HG02973 (cell line): Measurements from ENCODE around the gene CYLD.
A peak's percentile ranks its signal among the peaks of the same experiment; 100 is the strongest.

Experiments
- ATAC-seq: cut with Tn5 transposase; IDR thresholded peaks from one replicate; pipeline ENCODE4 v1.9.1; 2021; ENCODE audit warnings: moderate library complexity; ENCODE audit not compliant: unreplicated experiment

Gene CYLD

GRCh38 chr16:50737420-50737959 lies 4.4 kb upstream of the CYLD start:
- ATAC-seq: no peak

- ATAC-seq: no peak
Measured at GRCh38 chr16:50739031-50739430, 2.9 kb upstream of the CYLD start.

GRCh38 chr16:50740736-50741135 lies 1.1 kb upstream of the CYLD start:
- ATAC-seq: no peak

GRCh38 chr16:50741225-50741780 lies 583 bp upstream of the CYLD start:
- no peak for ATAC-seq

- ATAC-seq: no peak
Measured at GRCh38 chr16:50742576-50743200, 802 bp downstream of the CYLD start.

- ATAC-seq: no peak
Measured at GRCh38 chr16:50743581-50744225, 1.8 kb downstream of the CYLD start.

GRCh38 chr16:50744881-50745280 lies 3.0 kb downstream of the CYLD start:
- no peak for ATAC-seq

GRCh38 chr16:50745940-50746339 lies 4.1 kb downstream of the CYLD start:
- no peak for ATAC-seq

GRCh38 chr16:50747207-50747956 lies 5.5 kb downstream of the CYLD start:
- peak; percentile 51 for ATAC-seq

- ATAC-seq: no peak
Measured at GRCh38 chr16:50751528-50751927, 9.6 kb downstream of the CYLD start.

GRCh38 chr16:50752471-50753235 lies 10.8 kb downstream of the CYLD start:
- no peak for ATAC-seq

- ATAC-seq: no peak
Measured at GRCh38 chr16:50756473-50756872, 14.6 kb downstream of the CYLD start.

GRCh38 chr16:50761267-50761666 lies 19.4 kb downstream of the CYLD start:
- ATAC-seq: no peak

GRCh38 chr16:50762241-50762640 lies 20.4 kb downstream of the CYLD start:
- ATAC-seq: no peak

GRCh38 chr16:50763211-50763610 lies 21.3 kb downstream of the CYLD start:
- no peak for ATAC-seq

GRCh38 chr16:50765260-50765659 lies 23.4 kb downstream of the CYLD start:
- ATAC-seq: no peak

GRCh38 chr16:50765861-50766260 lies 24.0 kb downstream of the CYLD start:
- ATAC-seq: no peak

GRCh38 chr16:50767197-50767596 lies 25.3 kb downstream of the CYLD start:
- ATAC-seq: no peak

GRCh38 chr16:50771366-50771765 lies 29.5 kb downstream of the CYLD start:
- ATAC-seq: no peak

- ATAC-seq: no peak
Measured at GRCh38 chr16:50774405-50774804, 32.5 kb downstream of the CYLD start.

GRCh38 chr16:50774960-50775359 lies 33.1 kb downstream of the CYLD start:
- no peak for ATAC-seq
